ENCODE results near the gene PTPRO. TPM values are rescaled to one million over a fixed set of nuclear protein-coding genes. Genes with fewer than 3 reads are reported as not detected.

The PTPRO gene
- total and polyA plus RNA-seq, 4 donors: 0.31 to 3.3 (median 1.1) TPM

GRCh38 chr12:15368812-15369211 is 46.5 kb downstream of the PTPRO start:
- no peaks in the 10 kb centered on the region for H3K4me1 ChIP-seq (ENCODE audit: control insufficient read depth in 4 of 4, insufficient read depth in 4 of 4, low read length in 3 of 4)
- no peak for TF ChIP-seq ZBTB33 (IDR thresholded peaks at IDR 0.05)
- no peak for TF ChIP-seq RXRA (IDR thresholded peaks at IDR 0.05)
- no peak for TF ChIP-seq FOXA1 (IDR thresholded peaks at IDR 0.05)
- TF ChIP-seq CTCF (IDR thresholded peaks at IDR 0.05; ENCODE audit: low read depth, low read length, missing input control): no peak
- no peak for TF ChIP-seq EGR1 (IDR thresholded peaks at IDR 0.05; ENCODE audit: low read depth in 2 of 2)
- no peak for TF ChIP-seq HNF4A (conservative IDR thresholded peaks at IDR 0.05)
- no peak for TF ChIP-seq REST (IDR thresholded peaks at IDR 0.05)
- TF ChIP-seq NR2F2 (IDR thresholded peaks at IDR 0.05): no peak
- no peak for TF ChIP-seq TAF1 (conservative IDR thresholded peaks at IDR 0.05)
- TF ChIP-seq HNF4G (IDR thresholded peaks at IDR 0.05): no peak
- H3K27ac ChIP-seq (ENCODE audit: low read depth in 1 of 2, low read length in 2 of 2): no peak overlapping the region
- 58% methylated on average over 4 of the region's 4 CpGs for WGBS
- no peaks in the 10 kb centered on the region for H3K36me3 ChIP-seq (ENCODE audit: control insufficient read depth in 4 of 4, insufficient read depth in 3 of 4, low read depth in 1 of 4, low read length in 3 of 4)
- H3K9ac ChIP-seq (ENCODE audit: low read depth in 1 of 2, low read length in 2 of 2): no peak overlapping the region
- no peaks in the 10 kb centered on the region for H3K9me3 ChIP-seq (ENCODE audit: control insufficient read depth in 4 of 4, low read length in 3 of 4)
- no peak overlapping the region for H3K4me3 ChIP-seq (ENCODE audit: low read depth in 1 of 3, low read length in 3 of 3)
- peaks cover 0 to 2% (median 0%) of the 10 kb centered on the region in 4 donors for H3K27me3 ChIP-seq (ENCODE audit: control insufficient read depth in 4 of 4, insufficient read depth in 4 of 4, low read length in 3 of 4)
- DNase-seq (ENCODE audit: low spot score): no peak

- Histone ChIP-seq H3K9me3 (ENCODE audit: control insufficient read depth in 4 of 4, low read length in 3 of 4) (peaks cover 0 to 19% (median 2%) of the 10 kb centered on the region in 4 donors), H3K4me3 (ENCODE audit: low read depth in 1 of 3, low read length in 3 of 3) (no peak overlapping the region), H3K9ac (ENCODE audit: low read depth in 1 of 2, low read length in 2 of 2) (no peak overlapping the region), H3K27ac (ENCODE audit: low read depth in 1 of 2, low read length in 2 of 2) (no peak overlapping the region), H3K36me3 (ENCODE audit: control insufficient read depth in 4 of 4, insufficient read depth in 3 of 4, low read depth in 1 of 4, low read length in 3 of 4) (no peaks in the 10 kb centered on the region), H3K27me3 (ENCODE audit: control insufficient read depth in 4 of 4, insufficient read depth in 4 of 4, low read length in 3 of 4) (peaks cover 0 to 7% (median 0%) of the 10 kb centered on the region in 4 donors), H3K4me1 (ENCODE audit: control insufficient read depth in 4 of 4, insufficient read depth in 4 of 4, low read length in 3 of 4) (no peaks in the 10 kb centered on the region)
- no peak for DNase-seq (ENCODE audit: low spot score)
- WGBS: 83% methylated on average over 2 of the region's 2 CpGs
- TF ChIP-seq HNF4A (conservative IDR thresholded peaks at IDR 0.05) (no peak), RXRA (IDR thresholded peaks at IDR 0.05) (no peak), CTCF (IDR thresholded peaks at IDR 0.05; ENCODE audit: low read depth, low read length, missing input control) (no peak), FOXA1 (IDR thresholded peaks at IDR 0.05) (no peak), EGR1 (IDR thresholded peaks at IDR 0.05; ENCODE audit: low read depth in 2 of 2) (no peak), GABPA (IDR thresholded peaks at IDR 0.05 in 1 of 2, conservative IDR thresholded peaks at IDR 0.05 in 1 of 2) (no peak), ATF3 (IDR thresholded peaks at IDR 0.05) (no peak), HNF4G (IDR thresholded peaks at IDR 0.05) (no peak), RAD21 (IDR thresholded peaks at IDR 0.05) (no peak), MAX (IDR thresholded peaks at IDR 0.05) (no peak), YY1 (IDR thresholded peaks at IDR 0.05) (no peak), REST (IDR thresholded peaks at IDR 0.05) (no peak), SP1 (IDR thresholded peaks at IDR 0.05) (no peak), TAF1 (conservative IDR thresholded peaks at IDR 0.05) (no peak), FOXA2 (IDR thresholded peaks at IDR 0.05) (no peak), JUND (IDR thresholded peaks at IDR 0.05) (no peak), NR2F2 (IDR thresholded peaks at IDR 0.05) (no peak)
These were observed 50.0 kb downstream of the PTPRO start for GRCh38 chr12:15372352-15372751.

All from liver (tissue), 9 donors.